H1 (cell line): ENCODE data around the gene FRY. TPM values are rescaled to one million over a fixed set of nuclear protein-coding genes. Genes with fewer than 3 reads are reported as not detected.

Source experiments
- CTCF ChIA-PET: fragments of 300-600 bp; sonication (Branson Sonifier 250); formaldehyde crosslinking; loops from one replicate; lab custom pipeline; 2021; ENCODE audit not compliant: partially characterized antibody; lab: Charles Lee
- POLR2A ChIA-PET: fragments of 300-600 bp; sonication (Branson Sonifier 250); formaldehyde crosslinking; loops from one replicate; lab custom pipeline; 2021; ENCODE audit warnings: inconsistent platforms; ENCODE audit not compliant: partially characterized antibody; lab: Charles Lee
- DNase-seq, 2 experiments: peaks; one replicate each; pipeline versions ENCODE4 v3.0.0 to v3.0.0-alpha.2; 2010 to 2022; ENCODE audit warnings: low spot score in 2 of 2, low read depth in 1 of 2, mixed read lengths in 1 of 2
- FAIRE-seq: peaks from 2 replicates; lab custom pipeline; 2011; peaks lifted over from hg19 to GRCh38; lab: Jason Lieb, UNC
- H2AFZ ChIP-seq: 2 replicates; pipeline ENCODE4 v1.8.1; 2012; ENCODE audit warnings: low read length, inconsistent platforms
- H2AK5ac ChIP-seq: 2 replicates; pipeline ENCODE4 v1.6.1; 2013; ENCODE audit warnings: low read depth, low read length
- H2BK120ac ChIP-seq: replicated peaks from 2 replicates; pipeline ENCODE3; 2013; ENCODE audit warnings: low read depth, low read length, inconsistent platforms
- H2BK12ac ChIP-seq: 2 replicates; pipeline ENCODE4 v1.6.1; 2013; ENCODE audit warnings: low read depth, low read length
- H2BK15ac ChIP-seq: 2 replicates; pipeline ENCODE4 v1.6.1; 2013; ENCODE audit warnings: low read length
- H2BK20ac ChIP-seq: 2 replicates; pipeline ENCODE4 v1.6.1; 2013; ENCODE audit warnings: low read length
- H2BK5ac ChIP-seq: 2 replicates; pipeline ENCODE4 v1.6.1; 2013; ENCODE audit warnings: low read depth, low read length
- H3K14ac ChIP-seq: 2 replicates; pipeline ENCODE4 v1.6.1; 2013; ENCODE audit warnings: inconsistent platforms; ENCODE audit not compliant: insufficient read length
- H3K18ac ChIP-seq: 2 replicates; pipeline ENCODE4 v1.6.1; 2013; ENCODE audit warnings: low read length; ENCODE audit errors: extremely low read depth
- H3K23ac ChIP-seq: 2 replicates; pipeline ENCODE4 v1.6.1; 2013; ENCODE audit warnings: inconsistent platforms; ENCODE audit not compliant: insufficient read length
- H3K23me2 ChIP-seq: 2 replicates; pipeline ENCODE4 v1.6.1; 2013; ENCODE audit warnings: low read depth, low read length
- H3K27ac ChIP-seq: 2 replicates; pipeline ENCODE4 v1.6.1; 2011; ENCODE audit warnings: low read depth, low read length, inconsistent platforms
- H3K27me3 ChIP-seq, 4 experiments: replicated peaks in 1 of 4; 1 replicate in 1 of 4; 2 replicates in 3 of 4; pipeline versions ENCODE4 v1.6.1 to v1.8.1; 2011 to 2013; ENCODE audit warnings: low read length in 3 of 4, mild to moderate bottlenecking in 3 of 4, inconsistent platforms in 2 of 4, mixed read lengths in 2 of 4, moderate library complexity in 1 of 4; ENCODE audit not compliant: control insufficient read depth in 3 of 4, insufficient read depth in 3 of 4; ENCODE audit errors: extremely low read depth in 1 of 4
- H3K36me3 ChIP-seq, 4 experiments: 2 replicates each; pipeline versions ENCODE4 v1.6.1 to v1.8.1; 2011 to 2013; ENCODE audit warnings: mild to moderate bottlenecking in 4 of 4, low read length in 3 of 4, moderate library complexity in 2 of 4, control low read depth in 1 of 4, inconsistent platforms in 1 of 4; ENCODE audit not compliant: insufficient read depth in 4 of 4, control insufficient read depth in 2 of 4
- H3K4ac ChIP-seq: replicated peaks from 2 replicates; pipeline ENCODE3; 2013; ENCODE audit warnings: low read length, low read depth, mixed read lengths, inconsistent platforms; ENCODE audit not compliant: insufficient read length
- H3K4me1 ChIP-seq, 4 experiments: replicated peaks in 1 of 4; 1 replicate in 1 of 4; 2 replicates in 3 of 4; pipeline versions ENCODE4 v1.6.1 to v1.8.1; 2011 to 2013; ENCODE audit warnings: low read length in 3 of 4, inconsistent platforms in 2 of 4, mixed read lengths in 1 of 4; ENCODE audit not compliant: insufficient read depth in 4 of 4, control insufficient read depth in 3 of 4
- H3K4me2 ChIP-seq, 2 experiments: 2 replicates each; pipeline versions ENCODE4 v1.6.1 to v1.8.1; 2011 to 2013; ENCODE audit warnings: low read depth in 2 of 2, low read length in 2 of 2, control low read depth in 1 of 2, inconsistent platforms in 1 of 2, mild to moderate bottlenecking in 1 of 2; ENCODE audit not compliant: insufficient read depth in 1 of 2
- H3K4me3 ChIP-seq, 4 experiments: fragments of 200-600, 300-600 bp in 1 of 4; sonication (generic), shearing (Covaris generic), sonication (Bioruptor Twin) in 1 of 4; 2 replicates each; pipeline versions ENCODE4 v1.5.1 to v1.8.1; 2011 to 2016; ENCODE audit warnings: low read length in 4 of 4, low read depth in 3 of 4, control low read depth in 2 of 4, inconsistent platforms in 2 of 4, mild to moderate bottlenecking in 2 of 4, mixed read lengths in 1 of 4, moderate library complexity in 1 of 4; ENCODE audit not compliant: insufficient read depth in 2 of 4; ENCODE audit errors: extremely low read depth in 1 of 4
- H3K56ac ChIP-seq: replicated peaks from 2 replicates; pipeline ENCODE3; 2013; ENCODE audit warnings: low read depth, mild to moderate bottlenecking, mixed read lengths, low read length, inconsistent platforms; ENCODE audit not compliant: insufficient read length
- H3K79me1 ChIP-seq: 2 replicates; pipeline ENCODE4 v1.6.1; 2013; ENCODE audit warnings: low read depth, low read length, control low read depth
- H3K79me2 ChIP-seq, 2 experiments: 2 replicates each; pipeline versions ENCODE4 v1.6.1 to v1.8.1; 2012 to 2013; ENCODE audit warnings: low read length in 2 of 2, mild to moderate bottlenecking in 2 of 2, inconsistent platforms in 1 of 2; ENCODE audit not compliant: insufficient read depth in 2 of 2, control insufficient read depth in 1 of 2
- H3K9ac ChIP-seq, 4 experiments: replicated peaks in 1 of 4; 1 replicate in 1 of 4; 2 replicates in 3 of 4; pipeline versions ENCODE4 v1.6.1 to v1.8.1; 2011 to 2013; ENCODE audit warnings: low read depth in 3 of 4, low read length in 3 of 4, control low read depth in 2 of 4, mild to moderate bottlenecking in 2 of 4, moderate library complexity in 2 of 4, inconsistent platforms in 1 of 4; ENCODE audit errors: extremely low read depth in 1 of 4
- H3K9me3 ChIP-seq, 2 experiments: 2 replicates each; pipeline versions ENCODE4 v1.6.1 to v1.8.1; 2012 to 2013; ENCODE audit warnings: mild to moderate bottlenecking in 2 of 2, moderate library complexity in 2 of 2, control low read depth in 1 of 2, inconsistent platforms in 1 of 2, low read depth in 1 of 2, low read length in 1 of 2, mixed read lengths in 1 of 2; ENCODE audit not compliant: insufficient read depth in 2 of 2
- H4K20me1 ChIP-seq, 2 experiments: replicated peaks in 1 of 2; 2 replicates each; pipeline versions ENCODE3 to v1.8.1; 2011 to 2013; ENCODE audit warnings: inconsistent platforms in 2 of 2, low read length in 2 of 2, mild to moderate bottlenecking in 1 of 2; ENCODE audit not compliant: insufficient read depth in 2 of 2, control insufficient read depth in 1 of 2
- H4K5ac ChIP-seq: 2 replicates; pipeline ENCODE4 v1.6.1; 2013; ENCODE audit warnings: low read length, low read depth, mixed read lengths, inconsistent platforms; ENCODE audit not compliant: insufficient read length
- H4K8ac ChIP-seq: 2 replicates; pipeline ENCODE4 v1.8.0; 2013; ENCODE audit warnings: mild to moderate bottlenecking, moderate library complexity, low read length, inconsistent platforms; ENCODE audit not compliant: insufficient read depth; ENCODE audit errors: extremely low read depth
- H4K91ac ChIP-seq: replicated peaks from 2 replicates; pipeline ENCODE3; 2013; ENCODE audit warnings: low read length, mixed read lengths, inconsistent platforms; ENCODE audit not compliant: insufficient read length
- CBX8 ChIP-seq: fragments of 300-800, 300-1000 bp; sonication (generic); IDR thresholded peaks from 2 replicates; pipeline ENCODE4 v1.7.1; 2016; ENCODE audit warnings: low read depth, low read length, borderline replicate concordance
- SIRT6 ChIP-seq: IDR thresholded peaks from one replicate; pipeline ENCODE4 v1.7.1; 2012; ENCODE audit warnings: low read length, inconsistent platforms
- SP1 ChIP-seq: IDR thresholded peaks from 2 replicates; pipeline ENCODE4 v1.6.1; 2011; ENCODE audit warnings: low read depth, low read length
- WGBS, 2 experiments: shearing (Covaris generic) in 1 of 2; methylation state at CpG; one replicate each; pipeline versions ENCODE4 v1.1.6 to v1.1.7; 2013 to 2015; ENCODE audit warnings: low lambda C conversion rate in 2 of 2, mixed read lengths in 2 of 2, inconsistent platforms in 1 of 2, low coverage in 1 of 2, missing lambda C conversion rate in 1 of 2; ENCODE audit not compliant: insufficient replicate concordance in 2 of 2, insufficient coverage in 1 of 2, insufficient read length in 1 of 2; ENCODE audit errors: extremely low coverage in 1 of 2, missing lambda C conversion rate in 1 of 2; 5-methylcytosine and 5-hydroxymethylcytosine counted together
- polyA plus RNA-seq, 7 experiments: library from polyadenylated mRNA; depleted of rRNA in 3 of 7; stranded (reverse) in 5 of 7; unstranded in 2 of 7; fragments of >200 nt in 5 of 7; fragments of 200-250 nt in 2 of 7; gene quantifications; 1 replicate in 5 of 7; 2 replicates in 1 of 7; 4 replicates in 1 of 7; pipeline versions ENCODE4 v1.2.1 to v1.2.3, GENCODE V29; 2011 to 2013; ENCODE audit warnings: missing spikeins in 2 of 7, mixed read lengths in 2 of 7
- total RNA-seq: library from RNA; stranded (reverse); fragmentation: NEBNext Ultra II Directional; extraction: Animal tissue kit (Norgen Biotek cat#: 25700); gene quantifications from 2 replicates; pipeline ENCODE4 v1.2.1, GENCODE V29; 2021

The FRY gene
- total and polyA plus RNA-seq, 2 of the 8 experiments (the other 6 are each of a cell fraction or from before 2014, with no cell fraction given): 4.3 to 9.2 TPM

- Histone ChIP-seq H3K27ac (no peak overlapping the region), H3K36me3 (no peaks in the 10 kb centered on the region; a peak in 1 of 8 replicates), H2BK20ac (no peak overlapping the region), H3K4me1 (peaks cover 0 to 9% (median 3%) of the 10 kb centered on the region in 4 experiments; a peak in 3 of 7 replicates), H2BK15ac (no peak overlapping the region), H4K20me1 (no peaks in the 10 kb centered on the region), H3K4ac (no peak overlapping the region), H3K4me3 (no peak overlapping the region), H3K4me2 (no peak overlapping the region), H4K91ac (no peak overlapping the region), H3K9me3 (no peaks in the 10 kb centered on the region), H3K23ac (no peak overlapping the region), H4K8ac (no peak overlapping the region), H3K27me3 (no peaks in the 10 kb centered on the region), H4K5ac (no peak overlapping the region), H2AK5ac (no peak overlapping the region), H3K9ac (no peak overlapping the region), H3K14ac (no peak overlapping the region), H2BK5ac (no peak overlapping the region; the same call in 1 of the 2 replicates), H2BK12ac (peak overlapping the region; percentile 14; the same call in 1 of the 2 replicates), H3K79me2 (no peaks in the 10 kb centered on the region), H3K23me2 (no peaks in the 10 kb centered on the region), H3K18ac (no peak overlapping the region), H2BK120ac (no peak overlapping the region), H2AFZ (no peak overlapping the region), H3K56ac (no peak overlapping the region), H3K79me1 (no peaks in the 10 kb centered on the region)
- 97% methylated on average over 5 of the region's 5 CpGs; no CpG with 5 or more reads in 1 of the 2 experiments for WGBS, 2 experiments
- TF ChIP-seq SIRT6: no peak
- TF ChIP-seq CBX8: no peak
- TF ChIP-seq SP1: no peak
- DNase-seq: no peak
- FAIRE-seq: no peak
- POLR2A ChIA-PET: interaction anchor here (0.8 to 2.4 kb wide), 2 partner anchors 13 to 16 kb away, joined by 3 to 7 read pairs; partner anchors contain the start of gene FRY
- CTCF ChIA-PET: interaction anchor here (0.6 to 3.6 kb wide), 6 partner anchors 9 to 203 kb away, joined by 3 to 11 read pairs (median 4); partner anchors contain the start of gene FRY
These were observed 16.2 kb downstream of the FRY start for GRCh38 chr13:32047793-32048192.
